HG02840 (cell line): ENCODE results near the gene SCN3A.

Source experiments
- ATAC-seq: cut with Tn5 transposase; IDR thresholded peaks from one replicate; pipeline ENCODE4 v1.9.1; 2021; ENCODE audit warnings: mild to moderate bottlenecking, moderate library complexity, moderate number of reproducible peaks; ENCODE audit not compliant: unreplicated experiment, low FRiP score

Gene SCN3A

DNA sequence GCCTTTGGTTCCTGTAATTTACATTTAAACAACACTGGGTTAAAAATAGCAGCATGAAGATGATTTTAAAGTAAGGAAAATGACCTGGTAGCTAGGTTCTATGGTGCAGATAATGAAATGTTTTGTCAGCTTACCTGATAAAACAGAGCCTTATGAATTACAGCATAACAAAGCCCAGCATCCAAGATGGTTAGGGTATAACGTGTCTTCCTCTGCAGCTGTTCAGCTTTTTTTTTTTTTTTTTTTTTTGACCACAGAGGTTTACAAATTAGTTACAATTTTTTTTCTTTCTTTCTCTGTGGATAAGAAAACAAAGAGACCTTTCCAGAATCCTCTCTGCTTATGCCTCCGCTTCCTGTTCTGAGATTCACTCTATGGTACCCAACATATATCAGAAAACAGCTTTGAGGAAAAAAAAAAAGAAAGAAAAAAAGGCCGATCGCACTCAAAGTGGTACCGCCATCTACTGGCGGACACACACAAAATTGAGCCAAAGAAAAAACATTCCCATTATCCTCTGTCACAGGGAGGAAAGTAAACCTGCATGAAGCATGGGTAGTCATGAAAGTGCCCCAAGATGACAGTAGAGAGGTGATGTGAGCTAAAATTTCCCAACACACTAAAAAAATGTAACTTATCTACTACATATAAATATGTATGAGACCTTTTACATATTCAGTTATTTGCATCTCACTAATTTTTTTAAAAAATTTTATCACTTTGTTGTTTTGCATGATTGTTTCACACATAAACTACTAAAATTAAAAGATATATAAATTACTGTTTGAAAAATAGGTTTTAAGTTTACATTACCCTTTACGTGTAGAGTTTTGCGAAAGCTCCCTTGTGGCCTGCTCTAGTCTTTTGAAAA, at the start of gene SCN3A:
SCN3A (minus strand) TSS at position 362 of the 871 bp plus-strand sequence. CDS start 27,656 bp downstream, outside the sequence.
- peak; percentile 70 for ATAC-seq

DNA sequence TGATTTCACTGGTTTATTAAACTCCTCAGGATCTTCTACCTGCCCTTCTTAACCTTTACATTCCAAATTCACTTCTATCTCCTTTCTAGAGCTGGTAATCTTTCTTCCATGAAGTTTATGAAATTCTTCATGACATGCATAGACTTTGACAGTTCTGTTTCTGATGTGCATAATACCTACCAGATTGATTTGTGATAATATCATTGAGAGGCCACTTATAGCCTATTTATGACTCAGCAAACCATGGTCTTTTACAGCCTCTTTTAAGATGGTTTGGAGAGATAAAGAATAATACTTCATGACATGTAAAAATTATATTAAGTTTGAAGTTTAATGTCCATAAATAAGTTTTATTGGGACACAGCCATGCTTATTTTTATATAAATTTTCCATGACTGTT, 49.3 kb upstream of the SCN3A start:
- no peak for ATAC-seq

DNA sequence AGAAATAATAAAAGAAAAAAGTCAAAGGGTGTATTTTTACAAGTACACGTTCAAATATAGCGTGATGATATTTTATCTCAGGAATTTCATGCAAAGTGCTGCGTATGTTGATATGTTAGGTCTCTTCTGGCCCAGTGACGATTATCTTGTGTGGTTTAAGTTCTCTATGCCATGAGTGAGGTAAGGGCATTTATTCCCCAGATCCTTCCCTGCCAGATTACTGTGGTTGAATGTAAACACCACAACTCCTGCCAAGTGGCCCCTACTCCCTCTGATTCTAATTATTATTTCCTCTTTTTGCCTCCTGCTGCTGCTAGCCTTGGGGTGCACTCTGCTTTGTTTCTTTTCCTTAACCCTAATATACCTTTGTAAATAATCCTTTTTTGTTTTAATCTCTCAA, 47.5 kb upstream of the SCN3A start:
- ATAC-seq: no peak

DNA sequence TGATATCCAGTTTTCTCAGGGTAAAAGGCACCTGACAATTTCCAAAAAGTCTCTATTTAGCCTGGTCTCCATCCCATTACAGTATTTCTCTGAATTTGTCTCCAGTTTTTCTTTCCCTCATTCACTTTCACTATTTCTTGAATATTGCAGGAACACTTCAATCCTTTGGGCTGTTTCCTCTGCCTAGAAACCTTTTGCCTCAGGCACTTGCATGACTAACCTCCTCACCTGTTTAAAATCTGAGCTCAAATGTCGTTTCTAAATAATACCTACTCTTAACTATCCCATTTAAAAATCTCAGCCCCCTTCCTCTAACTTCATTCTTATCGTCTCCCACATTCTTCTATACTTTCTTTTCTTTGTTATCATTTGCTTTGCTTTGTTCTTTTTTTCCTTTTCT, 44.4 kb upstream of the SCN3A start:
- ATAC-seq: no peak

DNA sequence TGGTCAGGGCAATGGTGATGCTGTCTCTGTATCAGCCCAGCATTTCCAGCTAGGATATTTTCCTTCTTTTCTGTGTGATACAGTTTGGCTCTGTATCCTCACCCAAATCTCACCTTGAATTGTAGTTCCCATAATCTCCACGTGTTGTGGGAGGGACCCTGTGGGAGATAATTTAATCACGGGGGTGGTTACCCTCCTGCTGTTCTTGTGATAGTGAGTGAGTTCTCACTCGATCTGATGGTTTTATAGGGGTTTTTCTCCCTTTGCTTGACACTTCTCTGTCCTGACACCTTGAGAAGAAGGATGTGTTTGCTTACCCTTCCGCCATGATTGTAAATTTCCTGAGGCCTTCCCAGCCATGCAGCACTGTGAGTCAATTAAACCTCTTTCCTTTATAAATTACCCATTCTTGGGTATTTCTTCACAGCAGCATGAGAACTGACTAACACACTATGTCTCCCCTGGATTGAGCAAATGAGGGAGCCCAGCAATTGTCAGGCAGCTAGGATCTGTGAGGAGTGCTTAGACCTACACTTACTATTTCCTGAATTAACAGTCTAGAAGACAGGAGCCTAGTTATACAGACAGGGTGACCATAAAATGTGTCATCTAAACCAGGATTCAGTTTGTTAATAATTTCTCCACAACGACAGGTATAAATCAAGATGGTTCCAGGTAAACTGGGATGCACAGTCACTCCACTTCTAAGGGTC, 41.4 kb upstream of the SCN3A start:
- no peak for ATAC-seq

DNA sequence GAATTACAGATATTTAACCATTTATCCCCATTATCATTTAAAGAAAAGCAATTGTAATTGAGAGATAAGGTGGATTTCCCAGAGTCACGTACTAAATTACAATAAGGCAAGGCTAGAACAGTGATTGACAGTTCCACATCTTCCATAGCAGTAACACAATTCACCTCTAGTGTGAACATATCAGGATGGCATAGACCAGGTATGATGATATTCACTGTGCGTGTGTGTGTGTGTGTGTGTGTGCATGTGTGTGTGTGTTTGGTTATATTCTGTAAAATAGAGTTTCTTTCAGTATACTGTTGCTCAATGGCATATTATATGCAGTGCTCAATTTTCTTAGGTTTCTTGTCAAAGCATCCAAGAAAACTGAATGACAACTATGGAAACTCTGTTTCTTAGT, 37.1 kb upstream of the SCN3A start:
- ATAC-seq: no peak

DNA sequence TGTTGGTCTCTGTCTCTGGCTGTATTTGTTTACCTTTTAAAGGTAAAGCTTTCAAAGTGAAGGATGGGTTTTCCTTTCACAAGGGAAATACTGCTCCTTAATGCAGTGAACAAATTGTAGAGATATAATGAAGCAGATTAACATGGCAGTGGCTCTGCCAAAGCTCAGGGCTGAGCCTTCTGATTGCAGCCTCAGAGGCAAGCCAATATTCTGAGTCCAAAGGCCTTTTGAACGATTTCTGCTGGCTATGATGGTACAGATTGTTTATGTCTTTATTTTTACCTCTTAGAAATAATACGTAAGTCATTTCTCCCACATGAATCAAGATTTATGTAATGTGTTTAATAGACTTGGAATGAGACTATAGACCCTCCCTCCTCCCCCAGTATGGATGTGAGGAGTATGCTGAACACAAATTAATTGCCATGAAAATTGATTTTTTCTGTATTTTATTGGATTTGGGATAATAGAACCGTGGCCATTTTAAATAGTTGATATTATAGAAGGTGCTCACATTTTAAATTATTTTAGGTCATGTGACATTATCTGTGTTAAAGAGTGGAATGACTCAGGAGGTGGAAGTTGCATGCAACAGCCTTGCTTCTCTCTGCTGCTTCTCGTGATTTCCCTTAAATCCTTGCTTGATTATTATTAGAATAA, 36.1 kb upstream of the SCN3A start:
- ATAC-seq: no peak

DNA sequence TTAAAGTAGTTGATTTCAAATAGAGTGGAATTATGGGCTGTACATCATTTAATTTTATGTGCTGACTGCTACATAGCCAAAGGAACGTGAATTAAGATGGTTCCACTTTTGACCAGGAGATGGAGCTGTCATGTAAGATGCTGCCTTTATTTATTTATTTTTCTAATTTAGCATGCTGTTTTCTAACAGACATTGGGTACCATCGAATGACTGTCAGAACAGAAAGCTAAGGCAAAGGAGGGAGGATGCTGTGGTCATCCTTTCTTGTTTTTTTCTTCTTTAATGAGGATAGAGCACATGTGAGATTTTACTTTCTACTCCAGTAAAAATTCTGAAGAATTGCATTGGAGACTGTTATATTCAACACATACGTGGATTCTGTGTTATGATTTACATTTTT, 35.4 kb upstream of the SCN3A start, which contains the start of gene SCN2A:
SCN2A (plus strand) TSS at position 185 of the 400 bp plus-strand sequence. CDS start 56,410 bp downstream, outside the sequence.
- ATAC-seq: no peak

DNA sequence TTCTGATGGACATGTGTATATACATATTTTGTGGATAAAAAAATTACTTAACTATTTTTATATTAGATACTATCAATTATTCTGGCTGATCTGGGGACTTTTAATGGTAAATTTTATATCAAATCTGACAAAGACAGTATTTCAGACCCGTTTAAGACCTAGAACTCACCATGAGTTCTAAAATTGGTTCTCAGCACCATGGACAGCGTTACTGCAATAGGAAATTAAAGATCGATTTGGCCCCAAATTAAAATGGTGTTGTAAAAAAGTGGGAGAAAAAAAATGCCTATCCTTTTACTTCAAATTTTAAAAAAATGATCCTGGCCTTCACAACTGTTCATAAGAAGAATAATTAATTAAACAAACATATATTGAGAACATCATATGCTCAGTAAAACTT, 34.4 kb upstream of the SCN3A start:
- ATAC-seq: no peak

DNA sequence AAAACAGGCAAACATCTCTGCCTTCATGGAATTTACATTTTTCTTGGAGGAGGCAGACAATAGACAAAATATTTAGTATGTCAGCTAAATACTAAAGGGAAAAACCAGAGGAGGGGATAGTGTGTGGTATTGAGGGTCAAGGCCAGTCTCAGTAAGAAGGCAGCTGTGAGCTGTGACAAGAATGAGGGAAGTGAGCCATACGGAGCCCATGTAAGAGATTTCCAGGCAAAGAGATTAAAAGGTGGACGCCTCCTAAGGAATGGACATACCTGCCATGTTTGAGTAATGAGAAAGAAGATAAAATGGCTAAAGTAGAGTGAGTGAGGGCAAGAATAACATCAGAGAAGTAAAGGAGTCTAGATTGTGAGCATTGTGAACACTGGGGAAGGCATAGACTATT, 33.2 kb upstream of the SCN3A start:
- ATAC-seq: no peak

DNA sequence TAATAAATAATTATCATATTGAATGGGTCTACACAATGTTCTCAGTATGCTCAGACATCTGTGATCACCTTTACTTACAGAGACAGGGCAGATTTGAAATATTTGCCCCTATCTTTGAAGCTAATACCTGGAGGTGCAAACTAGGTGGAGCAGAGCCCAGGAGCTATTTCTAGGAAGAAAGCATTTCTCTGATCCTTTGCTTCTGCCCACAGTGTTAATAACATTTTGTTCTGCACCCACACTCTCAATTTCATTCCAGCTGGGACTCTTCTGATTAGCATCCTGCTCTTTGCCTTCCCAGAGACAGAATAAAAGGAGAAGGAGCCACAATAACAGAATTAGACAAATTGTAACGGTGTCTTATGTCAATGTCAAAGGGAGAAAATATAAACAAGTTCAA, 23.7 kb upstream of the SCN3A start:
- ATAC-seq: no peak

DNA sequence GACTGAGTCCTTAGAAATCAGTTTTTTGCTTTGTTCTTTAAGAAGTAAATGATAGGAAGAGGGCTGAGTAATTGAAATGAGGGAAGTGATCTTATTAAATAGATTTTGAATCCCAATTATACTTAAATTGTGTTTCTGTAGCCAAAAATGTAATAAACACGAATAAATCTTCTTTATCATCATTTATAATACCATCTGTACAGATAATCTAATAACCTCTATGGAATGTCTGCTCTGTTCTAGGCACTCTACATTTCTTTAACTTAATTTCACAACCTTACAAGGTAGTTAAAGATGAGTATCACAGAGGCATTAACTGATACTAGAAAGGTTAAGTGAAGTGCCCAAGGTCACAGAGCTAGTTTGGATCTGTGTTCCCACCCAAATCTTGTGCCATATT, 21.1 kb upstream of the SCN3A start:
- ATAC-seq: no peak

DNA sequence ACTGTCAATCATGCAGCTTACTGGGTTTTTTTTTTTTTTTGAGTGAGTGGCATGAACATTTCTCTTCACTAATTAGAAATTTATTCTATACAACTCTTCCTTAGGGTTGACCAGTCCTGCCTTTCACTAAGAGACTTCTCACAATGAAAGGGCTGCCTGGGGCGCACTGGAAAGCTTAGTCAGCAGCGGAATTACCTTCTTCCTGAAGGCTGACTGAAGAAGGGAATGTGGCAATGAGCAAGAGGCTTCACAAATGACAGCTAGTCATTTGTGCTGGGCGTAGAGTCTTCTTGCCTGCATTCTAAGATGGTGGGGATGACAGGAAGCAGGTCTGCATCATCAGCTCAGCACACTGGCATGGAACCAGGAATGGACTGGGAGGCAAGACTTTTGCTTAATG, 15.6 kb upstream of the SCN3A start:
- ATAC-seq: no peak

DNA sequence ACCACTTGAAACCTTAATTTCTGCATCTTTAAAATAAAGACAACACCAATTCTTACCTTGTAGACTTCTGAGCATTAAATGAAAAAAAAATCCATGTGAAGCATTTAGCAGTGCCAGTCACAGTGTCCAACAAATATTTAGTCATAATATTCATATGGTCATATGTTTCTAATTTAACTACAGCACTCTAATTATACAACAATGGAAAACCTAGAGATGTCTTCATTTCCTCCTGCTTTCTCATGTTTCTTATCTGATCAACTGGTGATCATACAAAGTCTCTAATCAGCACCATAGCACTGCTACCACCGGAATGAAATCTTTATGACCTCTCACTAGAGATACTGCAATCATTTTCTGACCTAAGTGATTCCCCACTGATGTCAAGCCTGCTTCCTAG, 10.2 kb upstream of the SCN3A start:
- no peak for ATAC-seq

DNA sequence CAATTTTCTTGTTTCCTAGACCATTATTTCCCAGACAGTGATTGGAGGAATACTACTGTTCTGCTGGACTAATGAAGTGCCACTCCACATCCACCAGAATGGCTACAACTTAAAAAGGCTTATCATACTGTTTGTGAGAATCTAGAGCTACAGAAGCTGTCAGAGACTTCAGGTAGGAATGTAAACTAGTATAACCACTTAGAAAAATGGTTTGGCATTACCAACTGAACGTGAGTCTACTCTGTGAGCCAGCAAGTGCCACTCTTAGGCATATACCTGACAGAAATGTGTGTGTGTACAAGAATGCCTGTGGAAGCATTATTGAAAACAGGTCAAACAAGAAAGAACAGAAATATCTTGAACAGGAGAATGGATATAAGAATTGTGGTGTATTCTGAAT, 4.2 kb upstream of the SCN3A start:
- ATAC-seq: no peak

DNA sequence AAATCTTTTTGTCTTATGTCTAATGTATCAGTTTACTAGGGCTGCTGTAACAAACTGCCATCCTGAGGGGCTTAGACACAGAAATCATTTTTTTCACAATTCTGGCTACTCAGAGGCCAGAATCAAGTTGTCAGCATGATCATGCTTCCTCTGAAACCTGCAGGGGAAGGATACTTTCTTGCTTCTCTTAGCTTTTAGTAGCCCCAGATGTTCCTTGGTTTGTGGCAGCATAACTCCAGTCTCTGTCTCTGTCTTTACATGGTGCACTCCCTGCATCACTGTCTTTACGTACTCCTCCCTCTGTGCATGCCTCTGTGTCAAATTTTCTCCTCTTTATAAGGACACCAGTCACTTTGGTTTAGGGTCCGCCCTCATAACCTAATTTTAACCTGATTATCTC, 2.0 kb upstream of the SCN3A start:
- no peak for ATAC-seq

DNA sequence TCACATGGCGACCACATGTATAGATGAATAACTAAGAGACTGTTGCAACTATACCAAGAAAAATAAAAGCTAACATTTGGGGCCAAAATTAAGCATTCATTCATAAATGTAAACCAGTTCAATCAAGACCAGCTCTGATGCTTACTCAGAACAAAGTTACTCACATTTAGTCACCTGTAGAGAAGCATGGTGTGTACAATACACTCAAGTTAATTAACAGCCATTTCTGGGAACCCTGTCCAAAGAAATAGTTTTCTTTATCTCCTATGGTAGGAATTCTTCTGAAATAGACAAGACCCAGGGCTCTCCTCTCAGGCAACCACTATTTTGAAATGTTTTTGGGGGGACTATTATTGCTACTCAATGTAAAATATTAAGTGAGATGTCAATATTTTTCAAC, 1.6 kb downstream of the SCN3A start:
- ATAC-seq: no peak

DNA sequence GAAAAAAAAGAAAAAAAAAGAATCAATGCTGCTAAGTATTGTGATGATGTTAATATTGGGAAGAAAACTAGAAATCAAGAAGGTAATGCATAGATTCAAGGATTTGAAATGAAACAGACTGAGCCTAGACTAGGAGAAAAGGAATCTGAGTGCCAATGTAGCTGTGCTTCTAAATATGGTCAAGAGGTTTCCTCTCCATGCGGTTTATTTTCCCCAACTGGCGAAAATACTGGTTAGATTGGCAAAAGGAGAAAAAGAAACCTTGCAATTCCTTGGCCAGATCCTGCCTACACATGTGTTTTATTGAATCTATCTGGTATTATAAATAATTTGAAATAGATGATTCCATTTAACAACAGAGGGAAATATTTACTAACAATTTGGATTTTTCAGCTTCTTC, 5.7 kb downstream of the SCN3A start:
- ATAC-seq: no peak

DNA sequence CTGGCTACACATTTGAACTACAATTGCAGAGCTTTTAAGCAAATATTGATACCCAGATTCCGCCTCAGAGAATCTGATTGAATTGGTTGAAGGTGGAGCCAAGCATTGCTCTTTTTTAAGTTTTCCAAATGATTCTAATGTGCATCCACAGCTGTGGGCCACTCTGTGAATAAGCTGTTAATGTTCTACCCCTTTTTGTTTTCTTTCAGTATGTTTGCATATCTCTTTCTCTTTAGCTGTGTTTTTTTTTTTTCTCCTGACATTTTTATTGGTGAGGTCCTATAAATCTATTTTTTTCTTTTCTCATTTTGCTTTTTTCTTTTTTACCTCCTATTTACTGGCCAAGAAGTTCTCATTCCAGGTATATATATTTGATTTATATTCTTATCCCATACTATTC, 6.5 kb downstream of the SCN3A start:
- ATAC-seq: no peak

DNA sequence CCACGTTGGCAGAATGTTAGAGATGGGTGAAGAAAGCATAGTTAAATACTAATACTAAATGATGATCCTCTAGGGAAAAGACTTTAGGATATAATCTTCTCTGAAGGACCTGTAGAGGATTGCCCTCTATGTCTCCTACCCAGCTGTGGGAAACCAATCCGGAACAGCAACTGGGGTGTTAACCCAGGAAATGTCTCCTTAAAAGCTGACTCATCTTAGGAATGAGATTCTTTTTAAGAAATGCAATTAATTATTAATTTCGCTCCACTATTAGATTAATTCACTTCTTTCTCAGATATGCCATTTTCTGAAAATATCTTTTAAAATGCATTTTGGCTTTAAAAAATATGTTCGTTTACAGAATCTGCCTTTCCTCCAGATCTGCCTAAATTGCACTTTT, 7.4 kb downstream of the SCN3A start:
- ATAC-seq: no peak

DNA sequence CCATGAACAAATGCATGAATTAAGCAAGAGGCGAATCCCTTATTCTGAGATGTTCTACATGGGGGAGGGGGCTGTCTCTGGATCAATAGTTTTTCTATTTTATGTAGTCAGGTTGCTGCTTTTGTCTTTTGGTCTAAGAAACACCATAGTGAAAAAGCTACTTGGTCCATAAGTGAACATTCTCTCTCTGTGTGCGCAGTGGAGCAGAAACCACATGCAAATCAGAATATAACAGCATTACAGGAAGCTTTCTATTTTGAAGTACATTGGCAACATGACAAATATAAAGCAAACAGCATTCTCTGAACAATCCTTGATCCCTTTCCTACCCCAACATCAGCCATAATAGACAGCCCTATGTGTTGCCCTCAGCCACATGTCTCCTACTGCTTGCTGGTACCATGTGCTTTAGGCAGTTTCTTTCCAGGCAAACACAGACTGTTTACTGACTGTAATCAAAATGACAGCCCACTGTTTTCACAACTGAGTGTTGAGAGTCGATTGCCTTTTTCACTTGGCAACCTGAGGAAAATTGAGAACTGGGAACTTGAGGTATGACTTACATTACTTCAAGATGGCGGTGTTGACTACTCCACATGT, 10.6 kb downstream of the SCN3A start:
- ATAC-seq: peak; percentile 96
